Cardiac muscle cell (in vitro differentiated cells and primary cell): ENCODE measurements around the gene PIM2. TPM values are rescaled to one million over a fixed set of nuclear protein-coding genes. Genes with fewer than 3 reads are reported as not detected.

Experiments used
- DNase-seq, 2 donors: peaks; one replicate each; pipeline versions ENCODE4 v3.0.0 to v3.0.0-alpha.2; 2010 to 2017; ENCODE audit warnings: low read depth in 1 of 2, low spot score in 1 of 2
- H3K27ac ChIP-seq: fragments of 200-600 bp; sonication (generic); 2 replicates; pipeline ENCODE4 v1.5.1; 2016
- H3K27me3 ChIP-seq: fragments of 200-600 bp; sonication (generic); 2 replicates; pipeline ENCODE4 v1.6.0; 2016; ENCODE audit warnings: control low read depth
- H3K36me3 ChIP-seq: fragments of 200-600 bp; sonication (generic); 2 replicates; pipeline ENCODE4 v1.5.1; 2016; ENCODE audit warnings: control low read depth
- H3K4me1 ChIP-seq: fragments of 200-600 bp; sonication (generic); 2 replicates; pipeline ENCODE4 v1.8.1; 2017; ENCODE audit warnings: low read depth, mild to moderate bottlenecking, mixed run types
- H3K4me3 ChIP-seq: fragments of 200-600 bp; sonication (generic); 2 replicates; pipeline ENCODE4 v1.5.1; 2016; ENCODE audit warnings: mild to moderate bottlenecking
- H3K9me3 ChIP-seq: fragments of 200-600 bp; sonication (generic); 2 replicates; pipeline ENCODE4 v1.5.1; 2017; ENCODE audit warnings: low read depth, mild to moderate bottlenecking, control low read depth
- polyA plus RNA-seq: library from polyadenylated mRNA; unstranded; fragments of >200 nt; fragmentation: Nextera tagmentation; extraction: Ambion mirVana; gene quantifications from 2 replicates; pipeline ENCODE4 v1.2.1, GENCODE V29; 2016
- total RNA-seq: library from RNA; depleted of rRNA; stranded (reverse); fragments of >200 nt; gene quantifications from 2 replicates; pipeline ENCODE4 v1.2.3, GENCODE V29; 2016
- TF ChIP-seq, protein P1 (sequence below): IDR thresholded peaks from 2 replicates; pipeline ENCODE4 v1.5.1; 2012; ENCODE audit warnings: low read depth, mild to moderate bottlenecking, low read length

The PIM2 gene
- total and polyA plus RNA-seq, 2 experiments from 2014 or later: 20.7 to 25.2 TPM

- no peaks in the 10 kb centered on the region for H3K9me3 ChIP-seq
Observed at GRCh38 chrX:48933757-48934156, 14.9 kb upstream of the PIM2 start.

GRCh38 chrX:48927736-48928382 is 9.0 kb upstream of the PIM2 start:
- Histone ChIP-seq H3K27ac (no peak overlapping the region), H3K4me3 (no peak overlapping the region), H3K27me3 (no peaks in the 10 kb centered on the region), H3K4me1 (no peaks in the 10 kb centered on the region), H3K9me3 (no peaks in the 10 kb centered on the region), H3K36me3 (peaks cover 3% of the 10 kb centered on the region)
- TF ChIP-seq, protein P1, sequence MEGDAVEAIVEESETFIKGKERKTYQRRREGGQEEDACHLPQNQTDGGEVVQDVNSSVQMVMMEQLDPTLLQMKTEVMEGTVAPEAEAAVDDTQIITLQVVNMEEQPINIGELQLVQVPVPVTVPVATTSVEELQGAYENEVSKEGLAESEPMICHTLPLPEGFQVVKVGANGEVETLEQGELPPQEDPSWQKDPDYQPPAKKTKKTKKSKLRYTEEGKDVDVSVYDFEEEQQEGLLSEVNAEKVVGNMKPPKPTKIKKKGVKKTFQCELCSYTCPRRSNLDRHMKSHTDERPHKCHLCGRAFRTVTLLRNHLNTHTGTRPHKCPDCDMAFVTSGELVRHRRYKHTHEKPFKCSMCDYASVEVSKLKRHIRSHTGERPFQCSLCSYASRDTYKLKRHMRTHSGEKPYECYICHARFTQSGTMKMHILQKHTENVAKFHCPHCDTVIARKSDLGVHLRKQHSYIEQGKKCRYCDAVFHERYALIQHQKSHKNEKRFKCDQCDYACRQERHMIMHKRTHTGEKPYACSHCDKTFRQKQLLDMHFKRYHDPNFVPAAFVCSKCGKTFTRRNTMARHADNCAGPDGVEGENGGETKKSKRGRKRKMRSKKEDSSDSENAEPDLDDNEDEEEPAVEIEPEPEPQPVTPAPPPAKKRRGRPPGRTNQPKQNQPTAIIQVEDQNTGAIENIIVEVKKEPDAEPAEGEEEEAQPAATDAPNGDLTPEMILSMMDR: no peak
- DNase-seq: no peak

More at GRCh38 chrX:48933757-48934156, 14.9 kb upstream of the PIM2 start:
- H3K36me3 ChIP-seq: peaks cover 7% of the 10 kb centered on the region
- no peak overlapping the region for H3K27ac ChIP-seq
- no peaks in the 10 kb centered on the region for H3K27me3 ChIP-seq
- no peak overlapping the region for H3K4me3 ChIP-seq
- TF ChIP-seq, protein P1: no peak
- no peaks in the 10 kb centered on the region for H3K4me1 ChIP-seq
- no peak for DNase-seq

DNA sequence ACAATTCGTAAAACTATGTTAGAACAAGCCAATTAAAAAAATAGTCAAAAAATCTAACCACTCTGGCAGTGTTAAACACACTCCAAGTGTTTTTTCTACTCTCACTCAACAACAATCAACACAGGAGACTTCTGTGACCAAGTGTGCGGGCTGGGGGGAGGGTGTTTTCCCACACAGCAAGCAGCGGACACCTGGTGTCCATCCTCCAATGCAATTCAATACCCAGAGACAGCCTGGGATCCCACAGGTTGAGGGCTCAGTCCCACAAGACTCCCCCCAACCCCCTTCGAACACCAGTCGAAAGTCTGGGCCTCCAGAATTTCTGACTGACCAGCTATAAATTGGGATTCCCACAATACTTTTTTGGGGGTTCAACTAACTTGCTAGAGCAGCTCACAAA is 8.3 kb upstream of the PIM2 start:
- no peak overlapping the region for H3K4me3 ChIP-seq
- H3K4me1 ChIP-seq: no peaks in the 10 kb centered on the region
- H3K27ac ChIP-seq: no peak overlapping the region
- H3K36me3 ChIP-seq: peaks cover 3% of the 10 kb centered on the region
- TF ChIP-seq, protein P1: no peak
- no peaks in the 10 kb centered on the region for H3K27me3 ChIP-seq
- DNase-seq: no peak
- no peaks in the 10 kb centered on the region for H3K9me3 ChIP-seq

- peaks cover 3% of the 10 kb centered on the region for H3K36me3 ChIP-seq
- H3K9me3 ChIP-seq: no peaks in the 10 kb centered on the region
- TF ChIP-seq, protein P1: no peak
- no peak overlapping the region for H3K4me3 ChIP-seq
- peaks cover 4% of the 10 kb centered on the region for H3K4me1 ChIP-seq
- no peak for DNase-seq
- H3K27me3 ChIP-seq: no peaks in the 10 kb centered on the region
- H3K27ac ChIP-seq: no peak overlapping the region
Observed at GRCh38 chrX:48924270-48924669, 5.4 kb upstream of the PIM2 start.

- no peaks in the 10 kb centered on the region for H3K9me3 ChIP-seq
- DNase-seq: no peak
- no peaks in the 10 kb centered on the region for H3K27me3 ChIP-seq
- TF ChIP-seq, protein P1: no peak
- H3K4me1 ChIP-seq: peaks cover 4% of the 10 kb centered on the region
- peaks cover 3% of the 10 kb centered on the region for H3K36me3 ChIP-seq
- H3K4me3 ChIP-seq: no peak overlapping the region
- H3K27ac ChIP-seq: no peak overlapping the region
Observed at GRCh38 chrX:48923771-48924170, 4.9 kb upstream of the PIM2 start.
